ENCODE measurements around the gene SETD7.

- TF ChIP-seq, protein P1, sequence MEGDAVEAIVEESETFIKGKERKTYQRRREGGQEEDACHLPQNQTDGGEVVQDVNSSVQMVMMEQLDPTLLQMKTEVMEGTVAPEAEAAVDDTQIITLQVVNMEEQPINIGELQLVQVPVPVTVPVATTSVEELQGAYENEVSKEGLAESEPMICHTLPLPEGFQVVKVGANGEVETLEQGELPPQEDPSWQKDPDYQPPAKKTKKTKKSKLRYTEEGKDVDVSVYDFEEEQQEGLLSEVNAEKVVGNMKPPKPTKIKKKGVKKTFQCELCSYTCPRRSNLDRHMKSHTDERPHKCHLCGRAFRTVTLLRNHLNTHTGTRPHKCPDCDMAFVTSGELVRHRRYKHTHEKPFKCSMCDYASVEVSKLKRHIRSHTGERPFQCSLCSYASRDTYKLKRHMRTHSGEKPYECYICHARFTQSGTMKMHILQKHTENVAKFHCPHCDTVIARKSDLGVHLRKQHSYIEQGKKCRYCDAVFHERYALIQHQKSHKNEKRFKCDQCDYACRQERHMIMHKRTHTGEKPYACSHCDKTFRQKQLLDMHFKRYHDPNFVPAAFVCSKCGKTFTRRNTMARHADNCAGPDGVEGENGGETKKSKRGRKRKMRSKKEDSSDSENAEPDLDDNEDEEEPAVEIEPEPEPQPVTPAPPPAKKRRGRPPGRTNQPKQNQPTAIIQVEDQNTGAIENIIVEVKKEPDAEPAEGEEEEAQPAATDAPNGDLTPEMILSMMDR (conservative IDR thresholded peaks at IDR 0.05; ENCODE audit: low read depth, low read length): no peak
- no peak for TF ChIP-seq EZH2 (IDR thresholded peaks at IDR 0.05; ENCODE audit: low read length, unreplicated experiment)
Measured at GRCh38 chr4:139602776-139603360, 46.8 kb upstream of the SETD7 start.

All from PC-3 (cell line).